Measurements from ENCODE around the gene GNAI3.

The GNAI3 gene

DNA sequence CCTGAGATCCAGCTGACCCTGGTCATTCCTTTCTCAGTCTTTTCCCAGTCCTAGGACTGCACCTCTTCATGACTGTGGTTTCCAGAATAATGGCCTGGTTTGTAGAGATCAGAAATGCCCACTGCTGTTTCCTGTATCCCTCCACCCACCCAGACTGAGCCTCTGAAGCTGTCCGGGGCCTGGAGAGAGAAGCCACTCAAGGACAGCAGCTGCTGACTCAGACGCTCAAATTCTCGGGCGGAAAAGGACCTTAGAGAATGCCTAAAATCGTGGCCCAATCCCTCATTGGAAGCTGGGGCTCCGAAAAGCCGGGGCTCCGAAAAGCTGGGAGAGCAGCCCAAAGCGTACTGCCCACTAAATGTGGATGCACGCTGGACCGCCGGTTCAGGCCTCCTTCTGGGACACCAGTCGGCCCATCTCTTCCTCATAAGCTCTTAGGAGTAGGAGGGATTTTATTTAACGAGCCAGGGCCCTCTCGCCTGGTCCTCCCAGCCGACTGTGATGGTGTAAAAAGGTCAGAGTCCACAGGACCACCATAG, 16.5 kb upstream of the GNAI3 start:
- TF ChIP-seq, protein P1, sequence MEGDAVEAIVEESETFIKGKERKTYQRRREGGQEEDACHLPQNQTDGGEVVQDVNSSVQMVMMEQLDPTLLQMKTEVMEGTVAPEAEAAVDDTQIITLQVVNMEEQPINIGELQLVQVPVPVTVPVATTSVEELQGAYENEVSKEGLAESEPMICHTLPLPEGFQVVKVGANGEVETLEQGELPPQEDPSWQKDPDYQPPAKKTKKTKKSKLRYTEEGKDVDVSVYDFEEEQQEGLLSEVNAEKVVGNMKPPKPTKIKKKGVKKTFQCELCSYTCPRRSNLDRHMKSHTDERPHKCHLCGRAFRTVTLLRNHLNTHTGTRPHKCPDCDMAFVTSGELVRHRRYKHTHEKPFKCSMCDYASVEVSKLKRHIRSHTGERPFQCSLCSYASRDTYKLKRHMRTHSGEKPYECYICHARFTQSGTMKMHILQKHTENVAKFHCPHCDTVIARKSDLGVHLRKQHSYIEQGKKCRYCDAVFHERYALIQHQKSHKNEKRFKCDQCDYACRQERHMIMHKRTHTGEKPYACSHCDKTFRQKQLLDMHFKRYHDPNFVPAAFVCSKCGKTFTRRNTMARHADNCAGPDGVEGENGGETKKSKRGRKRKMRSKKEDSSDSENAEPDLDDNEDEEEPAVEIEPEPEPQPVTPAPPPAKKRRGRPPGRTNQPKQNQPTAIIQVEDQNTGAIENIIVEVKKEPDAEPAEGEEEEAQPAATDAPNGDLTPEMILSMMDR (IDR thresholded peaks at IDR 0.05; ENCODE audit: low read depth, low read length, missing control alignments) = no peak
- no peak overlapping the region for H3K4me3 ChIP-seq (replicated peaks; ENCODE audit: low read depth, low read length)
- DNase-seq (ENCODE audit: extremely low read depth, low read depth) = no peak

DNA sequence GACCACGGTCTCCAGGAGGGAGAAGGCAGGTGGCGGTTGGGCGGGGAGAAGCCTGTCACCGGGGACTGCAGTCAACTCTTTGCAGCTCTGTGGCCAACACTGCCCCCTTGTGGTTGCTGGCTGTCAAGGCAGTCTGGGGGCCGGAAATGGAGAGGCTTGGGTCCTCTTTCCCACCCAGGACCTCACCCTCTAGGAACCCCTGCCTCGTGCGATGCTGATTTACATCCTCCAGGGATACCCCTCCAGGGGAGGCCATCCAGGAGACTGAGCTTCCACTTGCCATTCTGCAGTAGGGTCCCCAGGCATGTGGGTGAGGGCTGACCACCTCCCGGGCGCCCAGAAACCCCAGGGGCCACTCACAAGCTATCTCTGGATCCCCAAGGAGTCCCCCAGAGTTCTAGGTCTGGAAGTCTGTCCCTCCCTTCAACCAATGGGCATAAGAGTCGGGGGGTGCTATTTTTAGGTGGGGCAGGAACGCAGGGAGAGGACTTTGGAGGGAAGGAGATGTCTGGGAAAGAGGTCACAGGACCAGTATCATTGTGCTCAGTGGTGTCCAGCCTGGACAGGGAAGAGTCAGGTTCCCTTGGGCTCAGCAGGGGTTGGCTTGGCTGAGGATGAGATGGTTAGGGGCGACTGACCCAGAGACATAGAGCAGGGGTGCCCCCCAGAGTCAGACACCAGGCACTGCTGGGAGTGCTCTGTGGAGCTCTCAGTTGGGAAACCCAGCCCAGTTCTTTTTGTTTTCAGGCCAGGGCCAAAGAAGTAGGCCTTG, 15.9 kb upstream of the GNAI3 start:
- TF ChIP-seq, protein P1 (IDR thresholded peaks at IDR 0.05; ENCODE audit: low read depth, low read length, missing control alignments) = peak; percentile 97
- H3K4me3 ChIP-seq (replicated peaks; ENCODE audit: low read depth, low read length) = no peak overlapping the region
- DNase-seq (ENCODE audit: extremely low read depth, low read depth) = no peak

DNA sequence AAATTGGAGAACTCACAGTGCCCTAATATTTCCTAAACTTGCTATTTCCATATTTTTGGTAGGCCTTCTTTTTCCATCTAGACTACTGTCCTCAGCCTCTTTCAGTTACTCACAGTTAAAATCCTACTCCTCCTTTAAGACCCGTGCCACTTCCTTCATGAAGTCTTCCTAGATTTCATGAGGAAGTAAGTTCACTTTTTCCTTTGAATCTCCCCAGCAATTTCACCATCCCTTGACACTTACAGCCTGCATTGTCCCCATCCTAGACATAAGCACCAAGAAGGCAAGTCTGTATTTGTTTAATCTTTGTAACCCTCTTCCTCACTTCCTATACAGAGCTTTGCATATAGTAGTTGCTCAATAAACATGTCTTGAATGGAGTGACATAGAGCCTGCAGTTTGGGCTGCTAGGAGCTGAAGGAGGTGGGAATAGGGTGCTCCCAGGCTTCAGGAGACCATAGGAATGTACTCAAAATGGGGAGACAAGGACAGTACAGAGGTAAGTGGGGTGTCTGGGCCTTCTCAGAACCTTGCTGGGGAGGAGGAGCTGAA, 14.0 kb upstream of the GNAI3 start:
- no peak for DNase-seq (ENCODE audit: extremely low read depth, low read depth)
- H3K4me3 ChIP-seq (replicated peaks; ENCODE audit: low read depth, low read length) = no peak overlapping the region
- TF ChIP-seq, protein P1 (IDR thresholded peaks at IDR 0.05; ENCODE audit: low read depth, low read length, missing control alignments) = no peak

DNA sequence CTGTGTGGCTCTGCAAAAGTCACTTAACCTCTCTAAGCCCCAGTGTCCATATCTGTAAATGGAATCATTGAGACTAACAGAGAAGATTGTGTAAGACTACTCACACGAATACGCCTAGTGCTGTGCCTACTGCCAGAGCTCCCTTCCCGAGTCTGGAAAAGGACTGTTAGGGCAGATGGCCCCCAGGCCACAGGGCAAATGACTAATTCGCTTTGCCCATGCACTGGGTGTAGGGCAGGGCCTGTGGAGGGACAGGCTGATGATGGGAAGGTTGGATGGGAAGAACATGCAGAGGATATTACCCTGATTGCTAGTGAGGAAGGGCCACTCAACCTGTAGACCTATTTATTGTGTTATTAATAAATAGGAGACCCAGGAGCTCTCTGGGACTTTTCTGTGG, 12.9 kb upstream of the GNAI3 start:
- H3K4me3 ChIP-seq (replicated peaks; ENCODE audit: low read depth, low read length) = no peak overlapping the region
- no peak for DNase-seq (ENCODE audit: extremely low read depth, low read depth)
- TF ChIP-seq, protein P1 (IDR thresholded peaks at IDR 0.05; ENCODE audit: low read depth, low read length, missing control alignments) = no peak

DNA sequence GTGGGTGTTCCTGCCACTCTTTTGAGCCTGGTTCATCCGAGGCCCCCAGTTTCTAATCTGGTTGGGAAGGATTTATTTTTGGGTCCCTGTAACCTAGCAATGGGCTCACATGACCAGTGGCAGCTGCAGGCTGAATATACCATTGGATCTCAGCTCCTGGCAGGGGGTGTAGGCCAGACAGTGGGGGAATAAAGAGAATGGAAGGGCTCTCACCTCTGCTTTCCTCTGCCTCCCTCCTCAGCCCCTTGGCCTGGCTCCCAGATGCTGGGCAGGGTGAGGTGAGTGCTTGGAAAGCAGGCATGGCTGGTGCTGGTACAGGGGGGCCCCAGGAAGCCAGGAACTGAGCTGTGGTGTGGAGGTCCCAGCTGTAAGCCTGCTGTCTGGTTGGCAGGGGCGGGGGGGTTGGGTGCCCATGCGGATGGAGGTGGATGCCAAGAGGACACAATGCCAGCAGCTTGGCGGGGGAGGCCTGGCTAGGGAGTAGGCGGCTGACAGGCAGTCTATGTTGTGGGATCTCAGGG, 12.4 kb upstream of the GNAI3 start:
- TF ChIP-seq, protein P1 (IDR thresholded peaks at IDR 0.05; ENCODE audit: low read depth, low read length, missing control alignments) = no peak
- no peak overlapping the region for H3K4me3 ChIP-seq (replicated peaks; ENCODE audit: low read depth, low read length)
- no peak for DNase-seq (ENCODE audit: extremely low read depth, low read depth)

DNA sequence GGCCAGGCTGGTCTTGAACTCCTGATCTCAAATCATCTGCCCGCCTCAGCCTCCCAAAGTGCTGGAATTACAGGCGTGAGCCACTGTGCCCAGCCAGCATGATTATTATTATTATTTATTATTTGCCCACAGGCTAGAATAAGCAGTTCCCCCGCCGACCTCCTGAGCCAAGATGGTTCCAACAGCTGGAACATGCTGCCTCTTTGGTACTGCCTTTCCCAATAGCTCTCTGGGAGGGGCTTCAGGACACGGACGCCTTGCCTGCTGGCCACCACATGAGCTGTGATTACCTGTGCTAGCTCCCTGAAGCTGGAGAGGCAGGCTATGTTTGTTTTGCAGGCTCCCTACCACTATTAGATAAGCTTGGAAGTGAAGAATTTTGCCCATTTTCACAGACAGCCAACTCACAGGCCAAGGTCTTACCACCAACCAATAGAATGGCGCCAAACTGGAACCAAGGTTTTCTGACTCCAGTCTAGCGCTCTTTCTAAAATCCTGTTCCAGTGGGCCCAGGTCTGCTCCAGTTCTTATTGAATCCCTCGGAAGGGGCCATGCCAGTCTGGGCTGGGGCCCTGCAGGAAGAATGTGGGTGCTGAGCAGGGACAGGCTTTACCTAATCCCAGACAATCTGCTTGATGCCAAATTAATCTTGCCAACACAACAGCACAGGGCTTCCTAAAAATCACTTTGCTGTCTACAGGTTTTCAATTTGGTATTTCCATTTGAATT, 10.8 kb upstream of the GNAI3 start:
- H3K4me3 ChIP-seq (replicated peaks; ENCODE audit: low read depth, low read length) = no peak overlapping the region
- TF ChIP-seq, protein P1 (IDR thresholded peaks at IDR 0.05; ENCODE audit: low read depth, low read length, missing control alignments) = no peak
- DNase-seq (ENCODE audit: extremely low read depth, low read depth) = no peak

Data from HFF-Myc (cell line).